Thymus (tissue), 11 donors: ENCODE results near the gene PRB4. TPM values are rescaled to one million over a fixed set of nuclear protein-coding genes. Genes with fewer than 3 reads are reported as not detected.

Experiments
- DNase-seq, 9 donors: peaks; one replicate each; pipeline ENCODE4 v3.0.0-alpha.2; 2013; ENCODE audit warnings: low spot score in 9 of 9, low read depth in 6 of 9, missing footprints in 1 of 9
- H3K27ac ChIP-seq, 2 donors: one replicate each; pipeline ENCODE4 v1.5.1; 2013; ENCODE audit warnings: control low read depth in 1 of 2, low read depth in 1 of 2, low read length in 1 of 2, mild to moderate bottlenecking in 1 of 2, moderate library complexity in 1 of 2
- H3K27me3 ChIP-seq, 2 donors: one replicate each; pipeline ENCODE4 v1.5.1; 2013; ENCODE audit warnings: low read length in 1 of 2; ENCODE audit not compliant: control insufficient read depth in 2 of 2, insufficient read depth in 1 of 2
- H3K36me3 ChIP-seq, 2 donors: one replicate each; pipeline ENCODE4 v1.5.1; 2013; ENCODE audit warnings: low read length in 1 of 2, mild to moderate bottlenecking in 1 of 2, moderate library complexity in 1 of 2; ENCODE audit not compliant: control insufficient read depth in 2 of 2, insufficient read depth in 2 of 2
- H3K4me1 ChIP-seq, 2 donors: one replicate each; pipeline ENCODE4 v1.5.1; 2013; ENCODE audit warnings: low read length in 2 of 2; ENCODE audit not compliant: control insufficient read depth in 2 of 2, insufficient read depth in 2 of 2
- H3K4me3 ChIP-seq, 2 donors: one replicate each; pipeline ENCODE4 v1.5.1; 2013; ENCODE audit warnings: low read length in 2 of 2, control low read depth in 1 of 2, mild to moderate bottlenecking in 1 of 2
- H3K9me3 ChIP-seq, 2 donors: one replicate each; pipeline ENCODE4 v1.5.1; 2013; ENCODE audit warnings: low read length in 1 of 2, mild to moderate bottlenecking in 1 of 2; ENCODE audit not compliant: control insufficient read depth in 2 of 2, insufficient read depth in 1 of 2
- whole genome bisulfite sequencing: extraction: QIAGEN DNeasy Blood & Tissue Kit; methylation state at CpG from one replicate; pipeline ENCODE4 v1.1.7; 2013; 5-methylcytosine and 5-hydroxymethylcytosine counted together
- polyA plus RNA-seq: library from polyadenylated mRNA; stranded (reverse); fragments of 200-250 nt; gene quantifications from one replicate; pipeline ENCODE4 v1.2.3, GENCODE V29; 2013
- total RNA-seq: library from RNA; stranded (reverse); fragments of 120-200 nt; gene quantifications from one replicate; pipeline ENCODE4 v1.2.4, GENCODE V29; 2013
- donor health status: healthy.

PRB4 gene
- total and polyA plus RNA-seq, 2 donors = 0.09 to 1.6 TPM

DNA sequence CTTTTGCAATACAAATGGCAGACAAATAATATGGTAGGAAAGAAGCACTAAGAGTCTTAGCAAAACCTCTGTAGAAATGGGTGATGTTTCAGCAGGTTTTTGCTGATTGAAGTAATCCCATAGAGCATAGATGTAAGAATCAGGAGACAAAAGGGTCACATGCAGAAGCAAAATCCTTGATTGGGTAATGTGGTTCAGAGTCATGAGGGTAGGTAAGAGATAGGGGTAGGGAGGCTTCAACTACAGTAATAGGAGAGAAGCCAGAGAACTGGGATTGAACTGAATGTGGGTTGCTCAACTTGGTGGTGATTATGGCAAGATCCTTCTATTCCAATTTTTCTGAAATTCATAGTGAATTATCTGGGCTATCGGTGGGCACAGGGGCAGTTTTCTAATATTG lies 45.7 kb downstream of the PRB4 start:
- no peaks in the 10 kb centered on the region for H3K36me3 ChIP-seq
- H3K27ac ChIP-seq = no peak overlapping the region
- WGBS = 100% methylated on average over 1 of the region's 1 CpG
- no peaks in the 10 kb centered on the region for H3K9me3 ChIP-seq
- no peaks in the 10 kb centered on the region for H3K4me1 ChIP-seq
- H3K4me3 ChIP-seq = no peak overlapping the region
- no peaks in the 10 kb centered on the region for H3K27me3 ChIP-seq
- no peak for DNase-seq

Other genes starting within 250 kb of the PRB4 start
- gene TAS2R46, start 248.1 kb downstream of the PRB4 start, total RNA-seq = 0.61 TPM
- gene TAS2R46, start 248.1 kb downstream of the PRB4 start, polyA plus RNA-seq = 0.05 TPM
- 0.94 TPM for gene TAS2R43, start 218.1 kb downstream of the PRB4 start, total RNA-seq
- gene TAS2R43, start 218.1 kb downstream of the PRB4 start, polyA plus RNA-seq = 0.14 TPM
- gene TAS2R30, start 175.8 kb downstream of the PRB4 start, total RNA-seq = 1.7 TPM
- gene TAS2R30, start 175.8 kb downstream of the PRB4 start, polyA plus RNA-seq = 0.14 TPM
- 9.6 TPM for gene SMIM10L1, start 139.2 kb downstream of the PRB4 start, total RNA-seq
- gene SMIM10L1, start 139.2 kb downstream of the PRB4 start, polyA plus RNA-seq = 16.9 TPM
- 0.09 TPM for gene TAS2R42, start 123.5 kb downstream of the PRB4 start, total RNA-seq
- gene TAS2R42, start 123.5 kb downstream of the PRB4 start, polyA plus RNA-seq = 0.05 TPM
- 0.66 TPM for gene PRB3, start 40.7 kb downstream of the PRB4 start, total RNA-seq
- gene PRB3, start 40.7 kb downstream of the PRB4 start, polyA plus RNA-seq = 2.4 TPM
- 0.05 TPM for gene PRB2, start 85.1 kb upstream of the PRB4 start, total RNA-seq
- 0.94 TPM for gene PRB2, start 85.1 kb upstream of the PRB4 start, polyA plus RNA-seq